ENCODE results near the gene DDIT3.
A peak's percentile ranks its signal among the peaks of the same experiment; 100 is the strongest.
"Not testable (repeated sequence)": the region's sequence is repeated elsewhere in the genome, so short reads cannot be mapped to it uniquely, and the experiment has no call there.

The DDIT3 gene, protein sequence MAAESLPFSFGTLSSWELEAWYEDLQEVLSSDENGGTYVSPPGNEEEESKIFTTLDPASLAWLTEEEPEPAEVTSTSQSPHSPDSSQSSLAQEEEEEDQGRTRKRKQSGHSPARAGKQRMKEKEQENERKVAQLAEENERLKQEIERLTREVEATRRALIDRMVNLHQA
- 26.9 to 150 reads per million in 2 donors for total RNA-seq

DNA sequence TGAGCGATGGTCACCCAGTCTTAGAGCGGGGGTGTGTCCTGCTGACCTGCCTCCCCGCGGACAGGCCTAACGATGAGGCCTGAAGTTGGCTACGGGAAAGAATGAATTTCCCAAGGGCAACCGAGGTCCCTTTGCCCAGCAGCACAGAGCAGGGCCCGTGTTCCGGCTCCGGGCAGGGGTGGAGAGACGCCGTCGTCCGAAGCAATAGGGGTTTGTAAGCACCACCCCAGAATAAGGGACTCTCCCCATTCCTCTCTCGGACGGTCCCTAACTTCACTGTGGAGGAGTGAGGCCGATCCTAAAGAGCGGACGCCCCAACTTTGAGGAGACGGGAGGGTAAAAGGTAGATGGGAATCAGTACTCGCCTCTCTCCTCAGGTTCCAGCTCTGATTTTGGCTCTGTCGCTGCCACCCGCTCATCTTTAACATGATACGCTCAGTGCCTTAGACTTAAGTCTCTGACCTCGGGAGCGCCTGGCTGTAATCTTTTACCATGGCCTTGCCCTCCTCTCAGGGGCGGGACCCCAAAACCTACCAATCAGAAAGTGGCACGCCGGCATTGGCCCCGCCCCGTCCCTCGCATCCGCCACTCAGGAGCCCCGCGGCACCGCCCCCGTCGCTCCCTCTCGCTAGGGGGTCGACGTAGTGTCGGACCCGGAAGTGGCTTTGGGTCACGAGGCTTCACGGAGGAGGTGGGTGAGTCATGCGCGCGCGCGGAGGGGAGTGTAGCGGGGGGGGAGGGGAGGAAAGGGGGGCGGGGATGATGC, at the start of gene DDIT3:
TSS of gene DDIT3 (minus strand) at position 462 of the 766 bp plus-strand sequence. CDS start 3,108 bp downstream, outside the sequence.
- DNase-seq, result peak; percentile 99

DNA sequence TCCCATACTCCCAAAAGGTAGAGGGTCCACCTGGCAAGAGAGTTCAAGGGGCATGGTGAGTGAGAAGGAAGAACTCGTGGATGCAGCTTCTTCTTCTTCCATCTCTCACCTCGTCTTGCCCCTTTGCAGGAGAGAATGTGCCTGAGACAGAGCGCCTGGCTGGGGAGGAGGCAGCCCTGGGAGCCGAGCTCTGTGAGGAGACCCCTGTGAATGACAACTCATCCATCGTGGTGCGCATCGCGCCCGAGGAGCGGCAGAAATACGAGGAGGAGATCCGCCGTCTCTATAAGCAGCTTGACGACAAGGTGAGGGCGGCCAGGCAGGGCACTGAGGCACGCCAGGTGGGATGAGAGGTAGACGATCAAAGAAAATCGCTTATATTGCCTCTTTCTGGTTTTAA, 49.5 kb upstream of the DDIT3 start:
- DNase-seq, result no peak

DNA sequence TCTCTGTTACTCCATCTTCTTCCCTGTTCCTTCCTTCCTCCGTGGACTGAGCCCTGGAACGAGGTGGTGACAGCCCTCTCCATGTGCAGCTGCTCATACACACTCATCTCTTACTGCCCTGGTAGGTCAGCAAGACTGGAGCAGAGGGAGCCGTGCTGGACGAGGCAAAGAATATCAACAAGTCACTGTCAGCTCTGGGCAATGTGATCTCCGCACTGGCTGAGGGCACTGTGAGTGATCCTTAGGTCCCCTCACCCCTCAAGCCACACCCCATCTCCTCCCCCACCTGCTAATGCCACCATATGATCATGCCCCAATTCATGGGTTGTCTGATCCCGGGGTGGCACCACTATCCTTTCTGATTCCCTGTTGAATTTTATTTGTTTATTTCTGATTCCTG, 48.5 kb upstream of the DDIT3 start:
- no peak for DNase-seq

DNA sequence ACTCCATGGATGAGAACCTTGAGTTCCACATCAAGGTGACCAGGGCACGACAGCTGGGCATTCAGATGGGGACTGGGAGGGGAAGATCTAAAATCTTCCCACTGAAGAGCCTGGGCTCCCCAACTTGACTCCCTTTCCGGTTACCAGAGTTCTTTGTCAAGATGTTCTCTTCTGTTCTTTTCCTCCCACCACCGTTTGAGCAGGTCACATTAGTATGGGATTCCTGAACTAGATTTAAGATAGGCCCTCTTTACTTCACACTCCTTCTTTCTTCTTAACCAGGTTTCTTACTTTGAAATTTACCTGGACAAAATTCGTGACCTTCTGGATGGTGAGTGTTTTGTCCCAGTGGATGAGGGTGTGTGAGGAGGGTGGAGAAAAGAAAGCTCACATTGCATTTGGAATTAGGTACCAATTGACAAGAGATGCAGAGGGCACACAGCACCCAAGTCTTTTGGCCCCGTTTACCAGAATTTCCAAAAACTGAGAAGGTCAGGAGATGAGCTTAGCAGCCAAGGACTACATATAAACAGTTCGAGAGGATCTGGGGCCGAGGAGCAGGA, 43.9 kb upstream of the DDIT3 start:
- no peak for DNase-seq

DNA sequence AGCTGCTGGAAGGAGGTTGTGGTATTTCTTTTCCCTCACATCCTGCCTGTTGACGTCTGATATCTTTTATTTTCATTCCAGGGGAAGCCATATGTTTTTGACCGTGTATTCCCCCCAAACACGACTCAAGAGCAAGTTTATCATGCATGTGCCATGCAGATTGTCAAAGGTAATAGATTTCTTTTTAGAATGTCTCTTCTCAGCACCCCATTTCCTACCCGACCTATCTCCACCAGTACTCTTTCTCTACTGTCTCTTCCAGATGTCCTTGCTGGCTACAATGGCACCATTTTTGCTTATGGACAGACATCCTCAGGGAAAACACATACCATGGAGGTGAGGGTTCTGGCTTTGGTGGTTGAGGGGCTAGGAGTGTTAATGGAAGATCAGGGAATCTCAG, 43.0 kb upstream of the DDIT3 start:
- DNase-seq, result no peak

DNA sequence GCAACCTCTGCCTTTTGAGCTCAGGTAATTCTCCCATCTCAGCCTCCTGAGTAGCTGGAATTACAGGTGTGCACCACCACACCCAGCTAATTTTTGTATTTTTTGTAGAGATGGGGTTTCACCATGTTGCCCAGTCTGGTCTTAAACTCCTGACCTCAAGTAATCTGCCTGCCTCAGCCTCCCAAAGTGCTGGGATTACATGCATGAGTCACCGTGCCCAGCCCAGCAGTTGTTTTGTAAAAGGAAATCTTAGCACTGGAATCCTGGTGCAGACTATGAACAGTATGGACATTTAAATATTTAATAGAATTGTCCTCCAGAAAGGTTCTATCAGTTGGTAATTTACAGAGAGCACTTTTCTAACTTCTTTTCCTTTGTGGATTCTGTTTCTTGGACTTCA, 40.8 kb upstream of the DDIT3 start:
- not testable (repeated sequence) for DNase-seq

DNA sequence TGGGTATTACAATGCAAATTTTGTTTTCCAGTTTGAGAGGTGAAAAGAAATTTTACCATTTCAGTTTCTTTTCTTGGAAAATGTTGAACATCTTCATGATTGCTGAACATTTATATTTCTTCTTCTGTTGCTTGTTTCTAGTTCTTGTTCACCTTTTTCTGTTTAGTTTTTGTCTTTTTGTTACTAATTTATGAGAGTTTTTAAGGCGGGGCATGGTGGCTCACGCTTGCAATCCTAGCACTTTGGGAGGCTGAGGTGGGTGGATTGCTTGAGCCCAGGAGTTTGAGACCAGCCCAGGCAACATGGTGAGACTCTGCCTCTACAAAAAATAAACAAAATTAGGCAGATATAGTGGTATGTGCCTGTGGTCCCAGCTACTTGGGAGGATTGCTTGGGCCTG, 40.2 kb upstream of the DDIT3 start:
- DNase-seq, result no peak

DNA sequence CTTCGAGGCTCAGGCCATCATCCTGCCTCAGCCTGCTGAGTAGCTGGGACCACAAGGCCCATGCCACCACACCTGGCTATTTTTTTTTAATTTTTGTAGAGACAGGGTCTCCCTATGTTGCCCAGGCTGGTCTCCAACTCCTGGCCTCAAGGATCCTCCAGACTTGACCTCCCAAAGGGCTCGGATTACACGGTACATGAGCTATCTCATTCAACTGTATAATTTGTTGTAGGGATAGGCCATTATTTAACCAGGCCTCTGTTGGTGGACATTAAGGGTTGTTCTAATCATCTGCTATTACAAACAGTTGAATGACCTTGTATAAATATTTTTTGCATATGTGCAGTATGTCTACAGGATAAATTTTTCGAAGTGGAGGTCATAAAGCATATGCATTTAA, 38.5 kb upstream of the DDIT3 start:
- DNase-seq, result no peak

DNA sequence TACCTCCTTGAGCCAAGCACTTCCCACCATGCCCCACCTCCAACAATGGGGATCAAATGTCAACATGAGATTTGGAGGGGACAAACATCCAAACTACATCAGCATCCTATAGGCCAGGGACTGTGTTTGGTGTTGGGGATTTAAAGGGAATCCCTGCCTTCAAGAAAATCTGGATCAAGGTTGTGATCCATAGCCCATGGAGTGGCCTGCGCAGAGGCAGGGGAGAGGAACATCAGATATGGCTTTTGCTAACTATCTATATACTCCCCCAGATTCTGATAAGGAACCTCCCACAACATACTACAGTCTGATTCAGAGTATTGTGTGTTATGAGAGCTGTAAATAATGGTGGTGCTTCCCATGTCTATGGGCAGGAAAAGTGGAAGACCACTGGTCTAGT, 34.6 kb upstream of the DDIT3 start:
- DNase-seq, result no peak

DNA sequence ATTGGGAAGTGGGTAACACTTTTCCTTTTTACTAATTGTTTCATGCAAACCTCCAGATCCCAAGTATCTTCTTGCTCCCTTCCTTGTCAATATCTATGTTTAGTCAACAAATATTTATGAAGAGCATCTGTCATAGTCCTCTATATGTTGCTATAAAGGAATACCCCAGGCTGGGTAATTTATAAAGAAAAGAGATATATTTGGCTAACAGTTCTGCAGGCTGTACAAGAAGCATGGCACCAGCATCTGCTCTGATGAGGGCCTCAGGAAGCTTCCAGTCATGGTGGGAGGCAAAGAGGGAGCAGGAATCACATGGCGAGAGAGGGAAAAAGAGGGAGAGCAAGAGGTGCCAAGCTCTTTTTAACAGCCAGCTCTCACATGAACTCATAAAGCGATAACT, 34.1 kb upstream of the DDIT3 start:
- DNase-seq, result no peak

DNA sequence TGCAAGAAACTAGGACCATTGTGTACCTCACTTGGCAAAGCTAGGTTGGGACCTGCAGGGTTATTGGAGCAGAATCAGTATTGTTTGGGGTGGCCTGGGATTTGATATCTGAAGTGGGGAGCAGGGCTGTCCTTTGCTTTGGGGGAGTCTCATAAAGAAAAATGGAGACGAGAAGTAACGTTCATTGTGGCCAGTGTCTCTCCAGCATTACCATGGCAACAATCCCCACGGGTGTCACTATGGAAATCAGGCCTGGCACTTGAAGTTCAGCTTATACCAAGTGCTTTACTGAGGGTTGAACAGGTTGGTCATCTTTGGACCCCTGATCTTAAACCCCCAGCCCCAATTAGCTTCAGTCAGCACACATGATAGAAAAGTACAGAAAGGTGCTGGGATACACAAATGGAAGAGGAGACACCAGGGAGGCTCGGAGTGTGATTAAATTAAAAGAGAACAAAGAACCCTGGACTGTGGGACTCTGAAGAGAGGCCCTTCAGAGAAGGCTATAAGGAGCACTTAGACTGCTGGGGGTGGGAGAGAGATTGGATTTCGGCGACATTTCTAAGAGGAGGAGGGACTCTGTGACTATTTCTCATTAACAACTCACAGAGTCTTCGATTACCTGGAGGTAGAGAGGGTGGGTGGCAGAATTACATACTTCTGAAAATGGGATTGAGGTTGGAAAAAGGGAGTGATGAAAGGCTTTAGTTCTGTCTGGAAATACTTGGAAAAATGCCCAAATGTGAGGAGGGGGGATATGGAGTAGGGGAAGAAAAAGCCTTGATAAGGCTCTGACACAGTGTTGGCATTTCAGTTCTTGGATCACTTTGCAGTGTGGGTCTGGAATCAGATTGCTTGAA, 33.3 kb upstream of the DDIT3 start:
- no peak for DNase-seq

DNA sequence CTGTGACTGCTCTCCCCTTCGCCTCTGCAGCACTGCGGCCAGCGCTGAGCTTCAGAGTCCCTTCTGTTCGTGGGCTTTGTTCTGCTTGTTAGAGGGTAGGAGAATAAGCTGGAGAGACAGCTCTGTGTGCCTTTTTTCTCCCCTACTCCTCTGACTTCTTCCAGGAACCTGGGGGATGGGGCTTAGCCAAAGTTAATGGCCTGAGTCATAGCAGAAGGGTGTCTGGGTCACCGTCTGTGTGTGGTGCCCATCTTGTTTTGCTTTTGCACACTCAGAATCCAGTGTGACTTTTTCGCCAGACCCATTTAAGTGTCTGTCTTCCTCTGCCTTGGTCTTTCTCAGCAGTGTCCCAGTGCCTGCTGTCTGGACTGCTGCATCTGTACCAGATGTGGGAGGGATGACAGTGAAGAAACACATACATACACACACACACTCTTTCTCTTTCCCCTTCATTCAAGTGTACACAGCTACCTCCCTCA, 32.6 kb upstream of the DDIT3 start:
- DNase-seq, result no peak

DNA sequence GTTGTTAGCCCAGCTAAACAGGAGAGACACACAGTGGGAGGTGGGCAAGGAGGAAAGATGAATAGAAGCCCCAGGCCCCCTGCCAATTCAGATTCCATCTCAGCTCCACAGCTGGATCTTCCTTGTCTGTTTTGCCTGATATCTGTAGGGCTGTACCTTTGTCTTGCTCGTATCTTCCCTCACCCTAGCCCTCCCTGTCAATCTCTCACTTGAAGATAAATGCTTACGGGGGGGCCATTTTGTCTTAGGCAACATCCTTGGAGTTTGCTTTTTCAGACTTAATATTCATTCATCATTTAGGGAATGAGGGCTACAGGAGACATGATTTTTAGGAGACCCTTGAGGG, 32.0 kb upstream of the DDIT3 start:
- no peak for DNase-seq

DNA sequence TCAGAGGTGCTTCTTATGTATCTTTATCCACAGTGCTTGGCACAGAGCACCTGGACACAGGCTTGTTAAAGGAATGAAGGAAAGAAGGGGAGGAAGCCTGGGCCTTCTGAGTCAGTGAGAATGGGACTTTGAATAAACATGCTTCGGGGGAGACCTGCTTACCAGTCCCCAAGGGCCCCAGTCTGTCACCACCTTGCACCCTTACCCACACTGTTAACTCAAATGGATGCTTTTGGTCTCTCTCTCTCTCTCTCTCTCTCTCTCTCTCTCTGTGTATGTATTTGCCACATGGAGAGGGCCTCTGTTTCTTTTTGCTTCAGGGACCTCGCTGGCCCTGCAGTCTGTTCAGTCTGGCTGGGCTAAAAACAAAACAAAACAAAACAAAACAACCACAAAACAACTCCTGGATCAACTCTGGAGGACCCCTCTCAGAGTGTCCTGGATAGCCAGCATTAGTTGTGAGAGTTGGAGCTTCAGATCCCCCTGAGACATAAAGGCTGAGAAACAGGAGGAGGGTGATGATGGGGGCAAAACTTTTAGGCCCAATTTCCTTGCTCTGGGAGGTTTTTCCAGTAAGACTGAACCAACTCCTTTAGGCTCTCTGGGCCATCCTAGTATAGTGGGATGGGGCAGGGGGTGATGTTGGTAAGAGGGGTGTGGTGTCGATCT, 31.5 kb upstream of the DDIT3 start:
- DNase-seq, result no peak

DNA sequence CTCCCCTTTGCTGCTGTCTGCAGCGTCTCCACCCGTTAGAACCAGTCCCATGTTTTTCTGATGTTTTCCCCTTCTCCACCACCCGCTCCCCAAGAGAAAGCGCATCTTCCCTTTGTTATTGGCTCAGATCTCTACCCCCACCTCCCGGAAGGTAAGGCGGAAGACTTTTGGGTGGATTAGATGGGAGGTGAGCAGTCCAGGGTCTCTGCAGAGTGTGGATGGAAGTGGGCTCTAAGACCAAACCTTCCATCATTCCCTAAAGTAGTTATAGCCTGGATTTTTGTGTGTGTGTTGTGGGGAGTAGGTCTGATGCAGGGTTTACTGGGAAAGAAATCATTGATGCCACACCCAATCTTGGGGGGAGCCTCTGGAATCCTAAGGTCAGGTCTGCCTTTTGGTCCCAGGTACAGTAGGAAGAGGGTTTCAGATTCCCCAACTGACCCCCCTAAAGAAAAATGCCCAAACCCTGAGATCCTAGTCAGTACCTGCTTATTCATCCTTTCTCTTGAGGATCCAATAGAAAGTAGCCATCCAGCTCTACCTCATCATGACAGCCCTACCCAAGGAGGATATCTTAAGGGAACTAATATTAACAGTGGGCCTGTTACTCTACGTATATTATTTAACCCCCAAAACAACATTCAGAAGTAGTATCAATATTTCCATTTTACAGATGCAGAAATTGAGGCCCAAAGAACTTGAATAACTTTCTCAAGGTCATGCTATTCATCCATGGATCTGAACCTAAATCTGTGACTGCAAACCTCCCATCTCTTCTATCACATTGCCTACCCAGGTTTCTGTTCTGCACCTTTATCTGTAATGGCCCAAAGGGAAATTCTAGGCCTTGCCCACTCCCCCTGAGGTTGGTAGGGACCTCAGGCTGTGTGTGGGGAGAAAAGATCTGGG, 30.6 kb upstream of the DDIT3 start:
- DNase-seq, result no peak

DNA sequence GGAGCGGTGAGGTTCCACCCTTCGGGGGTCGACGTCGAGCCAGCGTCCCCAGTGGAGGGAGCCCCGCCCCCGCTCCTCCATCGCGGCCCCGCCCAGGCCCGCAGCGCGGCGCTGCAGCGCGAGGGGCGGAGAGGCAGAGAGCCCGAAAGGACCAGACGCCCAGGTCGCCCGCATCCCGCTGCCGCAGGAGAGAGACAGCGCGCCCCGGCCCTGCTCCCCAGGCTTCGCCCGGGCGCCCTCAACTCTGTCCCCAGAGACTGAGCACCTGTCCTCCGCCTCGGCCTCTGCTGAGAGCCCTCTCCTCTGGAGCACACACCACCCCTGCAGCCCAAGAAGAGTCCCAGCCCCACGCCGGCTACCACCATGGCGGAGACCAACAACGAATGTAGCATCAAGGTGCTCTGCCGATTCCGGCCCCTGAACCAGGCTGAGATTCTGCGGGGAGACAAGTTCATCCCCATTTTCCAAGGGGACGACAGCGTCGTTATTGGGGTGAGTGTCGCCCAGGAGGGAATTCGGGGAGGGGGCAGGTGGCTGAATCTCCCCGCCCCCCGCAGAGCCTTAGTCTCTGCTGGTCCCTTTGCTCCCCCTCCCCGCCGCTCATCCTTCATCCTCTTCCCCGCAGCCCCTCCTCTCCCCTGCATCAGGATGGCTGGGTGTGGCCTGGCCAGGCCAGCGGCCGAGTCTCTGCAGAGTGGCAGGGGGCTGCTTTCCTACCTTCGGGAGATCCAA, 29.8 kb upstream of the DDIT3 start, which contains the start of gene KIF5A:
TSS of gene KIF5A (plus strand) at position 136 of the 732 bp plus-strand sequence. CDS start at position 364, 228 bp downstream.
- peak; percentile 42 for DNase-seq

DNA sequence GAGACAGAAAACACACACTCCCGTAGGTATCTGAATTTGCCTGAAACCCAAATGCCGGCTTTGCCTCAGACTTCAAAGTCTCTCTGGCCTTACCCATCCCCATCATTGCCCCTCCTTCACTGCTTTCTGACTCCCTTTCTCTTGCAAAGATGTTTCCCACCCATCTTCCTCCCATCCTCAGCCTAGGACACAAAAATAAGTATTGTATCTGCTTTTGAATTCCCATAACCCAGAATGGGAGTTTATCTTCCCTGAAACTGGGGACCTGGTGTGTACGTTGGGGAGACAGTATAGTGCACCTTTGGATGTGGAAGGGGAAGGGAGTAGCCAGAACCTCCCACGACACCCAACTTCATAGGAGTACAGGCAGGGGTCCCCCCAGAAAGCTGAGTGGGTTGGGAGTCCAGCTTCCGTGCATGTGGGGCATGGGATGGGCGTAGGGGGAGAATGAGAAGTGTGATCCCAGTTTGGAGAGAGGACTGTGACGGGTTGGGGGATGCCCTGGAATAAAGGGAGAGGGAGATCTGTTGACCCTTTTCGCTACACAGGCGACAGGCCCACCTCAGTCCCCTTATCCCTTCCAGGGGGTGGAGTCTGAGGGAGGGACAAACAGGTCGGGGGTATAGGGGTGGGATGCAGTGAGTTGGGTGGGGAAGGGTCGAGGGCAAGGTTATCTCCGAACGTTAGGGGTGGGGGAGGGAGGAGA, 29.0 kb upstream of the DDIT3 start:
- no peak for DNase-seq

DNA sequence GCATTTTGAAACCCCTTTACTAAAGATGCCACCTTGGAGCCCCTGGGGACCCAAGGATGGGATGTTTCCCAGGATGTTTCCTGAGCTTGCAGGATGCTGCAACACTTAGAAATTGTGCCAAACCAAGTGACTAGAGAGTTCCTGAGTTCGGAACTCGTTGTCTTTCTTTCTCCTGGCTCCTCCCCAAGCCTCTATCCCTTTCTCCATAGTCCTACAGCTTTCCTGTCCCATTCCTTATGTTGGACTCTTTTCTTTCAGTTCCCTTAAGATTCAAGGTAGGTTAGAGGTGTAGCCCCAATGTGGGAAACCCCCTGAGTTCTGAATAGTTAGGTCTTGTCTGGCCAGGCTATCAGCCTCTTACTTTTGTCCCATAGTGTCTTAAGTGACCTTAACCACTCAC, 28.2 kb upstream of the DDIT3 start:
- DNase-seq, result no peak

DNA sequence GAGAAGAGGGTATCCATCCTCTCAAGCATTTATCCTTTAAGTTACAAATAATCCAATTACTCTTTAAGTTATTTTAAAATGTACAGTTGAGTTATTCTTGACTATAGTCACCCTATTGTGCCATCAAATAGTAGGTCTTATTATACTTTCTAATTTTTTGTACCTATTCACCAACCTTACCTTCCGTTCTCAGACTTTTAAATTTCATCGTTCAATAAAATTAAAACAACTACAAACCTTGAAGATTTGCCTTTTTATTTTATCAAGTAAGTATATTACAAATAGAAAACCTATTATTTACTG, 27.6 kb upstream of the DDIT3 start:
- no peak for DNase-seq

DNA sequence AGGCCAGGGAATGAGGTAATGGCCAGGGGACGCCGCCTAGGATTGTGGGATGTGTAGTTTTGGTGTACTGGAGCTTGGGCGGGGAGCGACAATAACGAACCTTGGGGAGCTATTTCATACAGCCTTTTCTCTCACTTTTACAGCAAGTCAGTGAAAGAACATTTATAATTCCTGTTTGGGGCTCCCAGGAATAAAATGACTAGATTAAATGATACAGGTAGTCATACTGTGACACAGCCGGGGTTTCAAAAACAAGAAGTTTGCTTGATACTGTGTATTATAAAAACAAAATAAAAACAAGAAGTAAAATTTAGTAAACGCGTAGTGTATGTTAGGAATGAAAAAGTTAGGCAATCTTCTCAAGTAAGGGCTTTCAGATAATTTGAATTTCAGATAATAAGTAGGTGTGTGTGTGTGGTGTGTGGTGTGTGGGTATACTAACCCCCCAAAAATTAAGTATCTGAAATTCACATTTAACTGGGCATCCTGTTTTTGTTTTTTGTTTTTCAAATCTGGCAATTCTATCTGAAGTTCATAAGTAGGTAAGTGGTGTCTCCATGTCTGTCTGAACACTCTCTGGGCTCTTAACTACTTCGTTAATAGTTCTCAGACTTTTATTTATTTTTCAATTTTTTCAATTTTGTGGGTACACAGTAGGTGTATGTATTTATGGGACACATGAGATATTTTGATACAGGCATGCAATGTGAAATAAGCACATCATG, 27.1 kb upstream of the DDIT3 start:
- DNase-seq, result no peak
